ENCODE measurements around the gene WARS2.

GRCh38 chr1:119136401-119136800, 4.1 kb downstream of the WARS2 start:
- TF ChIP-seq CHD4 (IDR thresholded peaks at IDR 0.05; ENCODE audit: borderline replicate concordance) (no peak), EP300 (IDR thresholded peaks at IDR 0.05) (no peak), CTCF (IDR thresholded peaks at IDR 0.05) (no peak), HES2 (IDR thresholded peaks at IDR 0.05) (no peak), ZFP36 (IDR thresholded peaks at IDR 0.05; ENCODE audit: borderline replicate concordance, partially characterized antibody) (no peak), FOSB (CRISPR knock-in tag; IDR thresholded peaks at IDR 0.05) (no peak), REST (IDR thresholded peaks at IDR 0.05) (no peak), ZSCAN20 (CRISPR knock-in tag; IDR thresholded peaks at IDR 0.05) (no peak), HOXA7 (CRISPR knock-in tag; IDR thresholded peaks at IDR 0.05) (no peak)
